ENCODE results near the gene FYB2. TPM values are rescaled to one million over a fixed set of nuclear protein-coding genes. Genes with fewer than 3 reads are reported as not detected.

Gene FYB2, protein sequence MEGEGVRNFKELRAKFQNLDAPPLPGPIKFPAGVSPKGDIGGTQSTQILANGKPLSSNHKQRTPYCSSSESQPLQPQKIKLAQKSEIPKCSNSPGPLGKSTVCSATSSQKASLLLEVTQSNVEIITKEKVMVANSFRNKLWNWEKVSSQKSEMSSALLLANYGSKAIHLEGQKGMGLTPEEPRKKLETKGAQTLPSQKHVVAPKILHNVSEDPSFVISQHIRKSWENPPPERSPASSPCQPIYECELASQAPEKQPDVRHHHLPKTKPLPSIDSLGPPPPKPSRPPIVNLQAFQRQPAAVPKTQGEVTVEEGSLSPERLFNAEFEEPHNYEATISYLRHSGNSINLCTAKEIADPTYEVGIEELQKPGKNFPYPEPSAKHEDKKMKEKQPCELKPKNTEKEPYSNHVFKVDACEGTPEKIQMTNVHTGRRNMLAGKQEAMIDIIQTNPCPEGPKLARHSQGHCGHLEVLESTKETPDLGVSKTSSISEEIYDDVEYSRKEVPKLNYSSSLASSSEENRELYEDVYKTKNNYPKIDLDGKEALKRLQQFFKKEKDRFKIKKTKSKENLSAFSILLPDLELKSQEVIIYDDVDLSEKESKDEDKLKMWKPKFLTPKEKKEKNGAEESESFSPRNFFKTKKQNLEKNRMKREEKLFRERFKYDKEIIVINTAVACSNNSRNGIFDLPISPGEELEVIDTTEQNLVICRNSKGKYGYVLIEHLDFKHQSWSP
- total RNA-seq = not detected

DNA sequence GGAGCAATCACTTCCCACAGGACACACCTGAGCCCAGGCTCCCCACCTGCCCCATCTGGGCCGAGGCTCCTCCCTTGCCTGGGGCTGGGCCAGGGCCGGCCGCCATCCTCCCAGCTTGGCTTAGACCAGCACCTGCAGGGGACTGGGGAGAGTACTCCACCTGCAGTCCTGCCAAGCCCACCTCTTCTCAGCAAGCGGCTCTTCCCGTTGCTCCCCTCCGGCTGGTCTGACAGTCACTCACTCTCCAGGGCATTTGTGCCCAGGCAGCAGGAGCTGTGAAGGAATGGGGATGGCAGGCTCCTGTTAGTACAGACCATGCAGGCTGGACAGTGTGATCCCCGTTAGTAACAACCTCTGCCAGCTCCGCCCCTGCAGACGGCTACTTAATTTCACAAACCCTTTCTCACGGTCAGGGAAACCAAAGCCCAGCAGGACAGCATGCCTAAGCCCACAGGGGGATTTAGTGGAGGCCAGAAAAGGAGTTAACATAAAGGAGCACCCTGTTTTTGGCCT lies at the start of gene FYB2:
FYB2 (minus strand) TSS at position 18 of the 513 bp plus-strand sequence. CDS start 114 bp downstream, outside the sequence.
- Mint-ChIP-seq H3K4me3 (no peak within 1 kb of the TSS), H3K9me3 (peaks cover 4% of the 10 kb centered on the region), H3K4me1 (no peaks in the 10 kb centered on the region), H3K27me3 (peaks cover 23% of the 10 kb centered on the region), H3K27ac (no peak within 1 kb of the TSS), H3K36me3 (ENCODE audit: low read depth) (no peaks in the 10 kb centered on the region)
- no peak for ATAC-seq (replicated peaks)

DNA sequence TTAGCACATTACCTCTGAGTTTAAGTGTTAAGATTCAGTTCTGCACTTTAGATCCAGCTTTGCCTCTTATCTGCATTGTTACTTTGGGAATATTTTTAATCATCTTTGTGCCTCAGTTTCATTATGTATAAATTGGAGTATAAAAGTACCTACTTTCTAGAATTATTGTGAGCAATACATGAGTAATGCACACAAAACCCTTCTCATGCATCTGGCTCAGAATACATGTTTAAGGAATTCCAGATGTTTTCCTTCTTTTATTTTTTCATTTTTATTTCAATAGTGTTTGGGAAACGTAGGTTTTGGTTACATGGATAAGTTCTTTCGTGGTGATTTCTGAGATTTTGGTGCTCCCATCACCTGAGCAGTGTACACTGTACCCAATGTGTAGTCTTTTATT lies 49.6 kb upstream of the FYB2 start:
- Mint-ChIP-seq H3K36me3 (ENCODE audit: low read depth) (no peaks in the 10 kb centered on the region), H3K27ac (no peak overlapping the region), H3K4me3 (no peak overlapping the region), H3K4me1 (no peaks in the 10 kb centered on the region), H3K27me3 (peaks cover 24% of the 10 kb centered on the region), H3K9me3 (peaks cover 6% of the 10 kb centered on the region)
- ATAC-seq (replicated peaks) = no peak

DNA sequence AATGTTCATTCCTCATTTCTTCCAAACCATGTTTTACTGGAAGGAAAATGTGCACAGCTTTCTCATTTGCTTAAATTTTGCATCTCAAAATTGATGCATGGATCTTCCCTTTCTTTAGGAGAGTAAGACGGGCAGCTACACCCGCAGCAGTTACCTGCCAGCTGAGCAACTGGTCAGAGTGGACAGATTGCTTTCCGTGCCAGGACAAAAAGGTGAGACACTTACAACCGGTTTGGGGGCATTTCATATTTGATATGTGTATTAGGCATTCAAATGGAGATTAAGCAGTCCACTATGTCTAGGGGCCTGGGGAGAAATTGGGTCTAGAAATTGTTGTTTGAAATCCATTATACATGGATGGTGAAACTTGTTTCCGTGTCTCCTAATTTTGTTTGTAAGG lies 48.3 kb upstream of the FYB2 start:
- no peak for ATAC-seq (replicated peaks)
- Mint-ChIP-seq H3K27ac (no peak overlapping the region), H3K27me3 (peaks cover 24% of the 10 kb centered on the region), H3K4me1 (no peaks in the 10 kb centered on the region), H3K9me3 (peaks cover 6% of the 10 kb centered on the region), H3K4me3 (no peak overlapping the region), H3K36me3 (ENCODE audit: low read depth) (no peaks in the 10 kb centered on the region)

DNA sequence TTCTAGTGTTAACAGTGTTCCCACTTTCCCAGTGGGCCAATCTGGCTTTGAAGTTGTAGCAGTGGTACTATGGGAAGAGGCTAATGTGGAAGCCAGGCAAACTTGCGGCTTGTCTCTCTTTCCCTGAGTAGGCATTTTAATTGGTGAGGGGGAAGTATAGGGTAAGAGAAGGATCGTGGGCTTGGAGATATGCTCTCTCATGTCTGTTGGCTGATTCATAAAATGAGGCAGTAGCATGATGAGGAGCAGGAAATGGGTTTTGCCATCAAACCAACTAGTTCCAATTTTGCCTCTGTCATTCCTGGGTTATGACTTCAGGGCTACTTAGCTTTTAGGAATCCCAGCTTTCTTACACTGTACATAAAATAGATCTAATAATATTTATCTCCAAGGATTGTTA lies 47.5 kb upstream of the FYB2 start:
- no peak for ATAC-seq (replicated peaks)
- H3K27ac Mint-ChIP-seq = no peak overlapping the region
- peaks cover 6% of the 10 kb centered on the region for H3K9me3 Mint-ChIP-seq
- H3K36me3 Mint-ChIP-seq (ENCODE audit: low read depth) = no peaks in the 10 kb centered on the region
- no peaks in the 10 kb centered on the region for H3K4me1 Mint-ChIP-seq
- H3K4me3 Mint-ChIP-seq = no peak overlapping the region
- peaks cover 22% of the 10 kb centered on the region for H3K27me3 Mint-ChIP-seq

DNA sequence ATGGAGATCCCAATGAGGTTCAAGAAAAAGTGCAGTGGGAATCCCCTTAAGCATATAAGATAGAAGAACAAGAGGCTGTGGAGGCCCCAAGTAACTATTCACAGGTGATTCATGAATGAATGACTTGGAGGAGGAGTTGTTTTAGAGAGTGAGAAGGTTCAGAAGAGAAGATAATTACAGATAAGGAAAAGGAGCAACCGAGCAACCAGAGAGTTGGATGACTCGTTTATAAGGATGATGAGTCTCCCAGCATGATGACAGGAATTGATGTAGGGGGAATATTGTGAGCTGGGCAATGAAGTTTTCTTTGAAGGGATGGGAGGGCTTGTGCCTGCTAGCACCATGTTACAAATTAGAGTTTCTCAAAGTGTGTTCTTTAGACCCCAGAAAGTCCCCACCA lies 45.2 kb upstream of the FYB2 start:
- no peak overlapping the region for H3K4me3 Mint-ChIP-seq

DNA sequence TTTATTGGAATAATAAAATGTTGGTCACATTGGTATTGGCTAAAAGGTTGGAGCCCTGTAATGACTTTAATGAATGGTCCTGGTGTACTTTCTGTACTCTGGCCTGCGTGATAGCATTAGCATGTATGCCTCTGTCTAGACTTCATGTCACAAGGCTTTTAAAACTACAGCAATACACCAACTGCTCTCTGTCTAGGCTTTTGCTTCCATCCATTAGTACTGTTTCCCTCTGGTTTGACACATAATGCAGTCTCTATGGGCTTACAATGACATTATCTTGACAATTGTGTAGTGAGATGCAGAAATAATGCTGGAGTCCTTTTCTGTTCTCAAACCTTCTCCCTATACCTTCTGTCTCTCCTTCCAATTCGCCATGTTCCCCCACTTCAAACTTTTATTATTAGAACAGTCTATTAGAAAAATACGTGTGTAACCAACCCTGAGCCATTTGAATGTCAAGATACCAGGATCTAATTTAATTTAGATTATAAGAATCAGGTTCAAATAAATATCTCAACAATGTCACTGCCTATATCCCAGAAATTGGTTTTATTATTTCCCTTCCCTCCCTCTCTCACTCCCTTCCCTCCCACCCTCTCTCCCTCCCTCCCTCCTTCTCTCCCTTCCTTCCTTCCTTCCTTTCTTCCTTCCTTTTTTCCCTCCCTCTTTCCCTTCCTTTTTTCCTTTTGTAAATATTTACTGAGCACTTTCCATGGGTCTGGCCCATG lies 44.2 kb upstream of the FYB2 start:
- peaks cover 14% of the 10 kb centered on the region for H3K27me3 Mint-ChIP-seq
- H3K4me3 Mint-ChIP-seq = no peak overlapping the region
- ATAC-seq (replicated peaks) = no peak
- H3K9me3 Mint-ChIP-seq = peaks cover 6% of the 10 kb centered on the region
- H3K4me1 Mint-ChIP-seq = no peaks in the 10 kb centered on the region
- no peak overlapping the region for H3K27ac Mint-ChIP-seq
- no peaks in the 10 kb centered on the region for H3K36me3 Mint-ChIP-seq (ENCODE audit: low read depth)

More for the DNA sequence above, 45.2 kb upstream of the FYB2 start:
- Mint-ChIP-seq H3K36me3 (ENCODE audit: low read depth) (no peaks in the 10 kb centered on the region), H3K9me3 (peaks cover 6% of the 10 kb centered on the region), H3K27ac (no peak overlapping the region), H3K27me3 (peaks cover 18% of the 10 kb centered on the region), H3K4me1 (no peaks in the 10 kb centered on the region)
- ATAC-seq (replicated peaks) = no peak

DNA sequence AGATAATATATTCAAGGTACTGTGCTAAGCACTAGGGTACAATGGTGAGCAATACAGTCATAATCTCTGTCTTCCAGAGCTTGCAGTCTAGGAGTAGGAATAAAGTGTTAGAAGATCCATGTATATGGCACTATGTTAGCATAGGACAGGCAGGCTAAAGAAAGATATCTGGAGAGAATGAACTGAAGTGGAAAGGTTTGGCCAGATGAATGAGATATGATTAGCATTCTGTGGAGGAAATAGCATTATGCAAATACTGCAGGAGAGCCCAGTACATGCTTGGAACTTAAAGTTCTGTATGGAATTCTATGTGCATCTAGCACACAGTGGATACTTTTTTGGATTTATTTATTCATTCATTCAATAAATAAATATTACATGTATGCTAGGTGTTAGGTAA lies 40.1 kb upstream of the FYB2 start:
- H3K36me3 Mint-ChIP-seq (ENCODE audit: low read depth) = no peaks in the 10 kb centered on the region
- no peak overlapping the region for H3K27ac Mint-ChIP-seq
- no peak for ATAC-seq (replicated peaks)
- H3K9me3 Mint-ChIP-seq = peaks cover 4% of the 10 kb centered on the region
- H3K4me1 Mint-ChIP-seq = no peaks in the 10 kb centered on the region
- peaks cover 20% of the 10 kb centered on the region for H3K27me3 Mint-ChIP-seq
- no peak overlapping the region for H3K4me3 Mint-ChIP-seq

DNA sequence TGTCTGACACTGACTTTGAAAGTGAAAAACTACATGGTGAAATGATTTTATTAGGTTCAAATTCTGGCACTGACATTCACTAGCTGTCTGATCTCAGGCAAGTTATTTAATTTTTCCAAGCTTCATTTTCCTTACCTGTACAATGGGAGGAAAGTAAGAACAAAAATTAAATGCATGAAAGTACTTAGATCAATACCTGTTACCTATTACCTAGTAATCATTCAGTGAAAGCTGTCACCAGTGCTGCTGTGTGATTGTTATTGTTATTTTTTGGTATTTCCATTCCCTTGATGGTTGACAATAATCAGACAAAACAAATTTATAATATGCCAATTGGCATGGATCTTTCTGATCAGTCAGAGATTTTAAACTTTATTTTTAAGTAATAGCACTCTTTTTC lies 37.0 kb upstream of the FYB2 start:
- Mint-ChIP-seq H3K36me3 (ENCODE audit: low read depth) (no peaks in the 10 kb centered on the region), H3K27ac (no peak overlapping the region), H3K27me3 (peaks cover 22% of the 10 kb centered on the region), H3K4me3 (no peak overlapping the region), H3K9me3 (no peaks in the 10 kb centered on the region), H3K4me1 (no peaks in the 10 kb centered on the region)
- no peak for ATAC-seq (replicated peaks)

DNA sequence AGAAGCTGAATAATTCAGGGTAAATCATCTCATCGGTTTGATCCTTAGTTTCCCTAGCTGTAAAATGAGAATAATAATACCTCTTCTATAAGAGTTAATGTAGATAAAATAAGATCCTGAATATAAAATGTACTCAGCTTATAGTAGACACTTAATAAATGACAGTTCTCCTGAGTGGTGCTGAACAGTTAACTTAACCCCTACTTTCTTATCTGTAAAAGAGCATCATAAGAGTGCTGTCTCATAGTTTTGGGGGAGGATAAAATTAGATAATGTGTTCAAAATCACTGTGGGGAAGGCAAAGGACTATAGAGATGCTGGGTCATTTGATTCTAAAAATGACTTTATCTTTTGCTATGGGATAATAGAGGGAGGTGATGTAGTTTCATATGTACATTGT lies 36.0 kb upstream of the FYB2 start:
- H3K4me1 Mint-ChIP-seq = no peaks in the 10 kb centered on the region
- no peaks in the 10 kb centered on the region for H3K36me3 Mint-ChIP-seq (ENCODE audit: low read depth)
- H3K4me3 Mint-ChIP-seq = no peak overlapping the region
- peaks cover 21% of the 10 kb centered on the region for H3K27me3 Mint-ChIP-seq
- H3K27ac Mint-ChIP-seq = no peak overlapping the region
- ATAC-seq (replicated peaks) = no peak
- H3K9me3 Mint-ChIP-seq = no peaks in the 10 kb centered on the region

DNA sequence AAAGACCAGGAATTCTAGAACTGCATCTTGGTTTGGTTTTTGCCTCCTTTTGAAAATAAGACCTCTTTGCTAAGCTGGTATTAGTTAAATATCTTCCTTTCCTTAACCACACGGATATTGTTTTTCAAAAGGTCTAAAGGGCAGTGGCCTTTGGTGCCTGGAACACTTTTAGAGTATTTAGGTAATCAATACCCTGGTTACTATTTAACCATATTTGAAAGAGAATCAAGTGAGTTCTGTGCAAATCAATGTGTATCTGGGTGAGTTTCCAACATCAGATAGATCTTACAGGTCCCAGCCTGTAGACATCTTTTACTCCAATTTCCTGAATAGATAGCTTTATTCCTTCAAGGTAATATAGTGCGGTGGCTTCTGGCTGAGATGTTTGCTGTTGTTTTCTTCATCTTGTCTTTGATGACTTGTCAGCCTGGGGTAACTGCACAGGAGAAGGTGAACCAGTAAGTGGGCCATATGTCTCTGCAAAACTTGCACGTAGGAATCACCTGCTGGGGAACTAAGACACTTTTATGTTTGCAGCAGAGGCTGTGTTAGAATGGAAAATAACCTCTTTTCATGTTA lies 35.4 kb upstream of the FYB2 start, which contains the start of gene C8A:
C8A (plus strand) TSS at position 277 of the 579 bp plus-strand sequence; CDS start at position 382, 105 bp downstream.
- Mint-ChIP-seq H3K36me3 (ENCODE audit: low read depth) (no peaks in the 10 kb centered on the region), H3K4me3 (no peak within 1 kb of the TSS), H3K9me3 (no peaks in the 10 kb centered on the region), H3K27me3 (peaks cover 19% of the 10 kb centered on the region), H3K4me1 (no peaks in the 10 kb centered on the region), H3K27ac (no peak within 1 kb of the TSS)
- ATAC-seq (replicated peaks) = no peak

DNA sequence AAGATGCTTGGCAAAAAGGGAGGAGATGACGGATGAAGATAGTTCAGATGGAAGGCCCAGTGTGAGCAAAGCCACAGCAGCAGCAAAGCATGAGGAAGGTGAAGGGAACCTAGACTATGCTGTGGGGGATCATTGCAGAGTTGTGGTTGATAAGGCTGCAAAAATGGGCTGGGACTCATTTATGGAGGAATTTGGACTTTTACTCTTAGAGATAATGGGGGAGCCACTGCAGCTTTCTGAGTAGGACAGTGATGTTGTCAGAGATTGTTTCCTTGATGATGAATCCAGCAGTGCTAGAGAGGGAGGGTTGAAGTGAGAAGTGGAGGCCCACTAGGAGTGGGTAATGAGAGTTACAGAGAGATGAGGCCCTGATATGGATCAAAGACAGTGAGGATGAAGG lies 33.3 kb upstream of the FYB2 start:
- ATAC-seq (replicated peaks) = no peak
- no peaks in the 10 kb centered on the region for H3K9me3 Mint-ChIP-seq
- peaks cover 23% of the 10 kb centered on the region for H3K27me3 Mint-ChIP-seq
- H3K4me1 Mint-ChIP-seq = no peaks in the 10 kb centered on the region
- no peak overlapping the region for H3K27ac Mint-ChIP-seq
- H3K4me3 Mint-ChIP-seq = no peak overlapping the region
- H3K36me3 Mint-ChIP-seq (ENCODE audit: low read depth) = no peaks in the 10 kb centered on the region

DNA sequence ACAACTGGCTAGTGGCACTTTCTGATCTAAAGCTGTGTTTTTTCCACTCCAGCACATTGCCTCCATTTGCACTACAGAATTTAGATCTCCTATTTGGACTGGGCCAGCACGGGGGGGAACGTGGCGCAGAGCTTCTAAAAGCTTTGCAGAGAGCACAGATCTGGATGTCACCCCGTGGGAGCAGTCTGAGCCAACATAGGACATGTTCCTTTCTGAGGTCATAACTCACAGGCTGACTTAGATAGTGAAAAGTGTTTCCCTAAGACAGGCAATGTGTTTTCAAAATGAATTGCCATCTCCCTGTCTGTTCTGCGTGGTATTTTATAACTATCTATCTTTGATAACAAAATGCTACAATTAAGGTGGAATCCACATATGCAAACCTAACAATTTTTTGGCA lies 31.7 kb upstream of the FYB2 start:
- no peak overlapping the region for H3K27ac Mint-ChIP-seq
- H3K27me3 Mint-ChIP-seq = peaks cover 23% of the 10 kb centered on the region
- no peak overlapping the region for H3K4me3 Mint-ChIP-seq
- H3K9me3 Mint-ChIP-seq = no peaks in the 10 kb centered on the region
- no peak for ATAC-seq (replicated peaks)
- H3K36me3 Mint-ChIP-seq (ENCODE audit: low read depth) = no peaks in the 10 kb centered on the region
- no peaks in the 10 kb centered on the region for H3K4me1 Mint-ChIP-seq

DNA sequence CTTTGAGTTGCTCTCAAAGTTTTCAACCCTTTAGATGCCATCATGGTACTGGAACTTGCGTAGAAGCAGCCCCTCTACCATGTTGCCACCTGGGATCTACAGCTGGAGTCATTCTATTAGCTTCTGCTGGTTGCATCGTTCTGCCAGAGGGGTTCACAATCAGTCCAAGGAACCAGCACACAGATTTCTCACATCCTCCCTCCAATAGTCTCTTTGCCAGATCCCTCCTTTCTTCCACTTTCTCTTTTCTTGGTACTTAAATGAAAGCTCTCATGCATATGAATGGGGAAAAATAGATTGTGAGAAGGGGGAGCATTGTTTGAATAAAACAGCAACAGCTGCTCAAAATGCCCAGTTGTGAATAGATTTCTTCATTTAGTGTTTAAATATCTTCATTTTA lies 31.2 kb upstream of the FYB2 start:
- no peak overlapping the region for H3K4me3 Mint-ChIP-seq
- no peak for ATAC-seq (replicated peaks)
- H3K27me3 Mint-ChIP-seq = peaks cover 25% of the 10 kb centered on the region
- no peak overlapping the region for H3K27ac Mint-ChIP-seq
- H3K9me3 Mint-ChIP-seq = no peaks in the 10 kb centered on the region
- no peaks in the 10 kb centered on the region for H3K4me1 Mint-ChIP-seq
- no peaks in the 10 kb centered on the region for H3K36me3 Mint-ChIP-seq (ENCODE audit: low read depth)

DNA sequence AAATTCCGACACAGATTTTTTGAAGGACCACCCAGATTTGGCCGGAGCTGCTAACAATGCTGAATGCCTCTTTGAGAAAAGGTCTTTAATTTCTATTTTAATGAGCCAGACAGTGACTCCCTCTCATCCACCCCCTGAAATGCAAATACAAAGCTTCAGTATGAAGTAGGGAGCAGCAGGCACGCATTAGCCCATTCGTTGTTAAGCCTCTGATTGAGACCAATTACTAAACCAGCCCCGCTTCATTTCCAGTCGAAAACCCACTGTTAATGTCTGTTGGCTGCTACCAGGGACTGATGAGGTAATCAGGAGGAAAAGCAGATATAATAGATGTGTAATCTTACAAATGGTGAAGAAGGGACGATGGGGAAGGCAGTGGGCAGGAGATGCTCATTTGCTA lies 30.5 kb upstream of the FYB2 start:
- no peaks in the 10 kb centered on the region for H3K9me3 Mint-ChIP-seq
- no peak for ATAC-seq (replicated peaks)

More for the DNA sequence above, 30.5 kb upstream of the FYB2 start:
- Mint-ChIP-seq H3K27ac (no peak overlapping the region), H3K4me1 (no peaks in the 10 kb centered on the region), H3K27me3 (peaks cover 21% of the 10 kb centered on the region), H3K4me3 (no peak overlapping the region), H3K36me3 (ENCODE audit: low read depth) (no peaks in the 10 kb centered on the region)

Data from activated T-helper 17 cell treated with anti-CD3 and anti-CD28 coated beads, Interleukin-2, amount 50 U/mL, for 72 hours (primary cell).